Stimulated activated CD4-positive, alpha-beta T cell treated with anti-CD3 and anti-CD28 coated beads, Interleukin-4, amount 100 ng/mL, for 48 hours (primary cell): ENCODE measurements around the gene RBBP7.
"Not testable (repeated sequence)": the region's sequence is repeated elsewhere in the genome, so short reads cannot be mapped to it uniquely, and the experiment has no call there.

Source experiments
- DNase-seq, 2 donors: peaks; one replicate each; pipeline ENCODE4 v3.0.0-alpha.2; 2020; ENCODE audit warnings: low read depth in 2 of 2

The RBBP7 gene

GRCh38 chrX:16862829-16863228 lies 7.3 kb downstream of the RBBP7 start:
- DNase-seq: no peak

GRCh38 chrX:16856744-16857143 lies 13.4 kb downstream of the RBBP7 start:
- DNase-seq: no peak

- DNase-seq: not testable (repeated sequence)
Observed at GRCh38 chrX:16856076-16856404, 14.1 kb downstream of the RBBP7 start.

- no peak for DNase-seq
Observed at GRCh38 chrX:16855363-16856075, 14.6 kb downstream of the RBBP7 start.

GRCh38 chrX:16853537-16853936 lies 16.6 kb downstream of the RBBP7 start:
- no peak for DNase-seq

GRCh38 chrX:16852617-16853179 lies 17.5 kb downstream of the RBBP7 start:
- DNase-seq: no peak

- DNase-seq: no peak
Observed at GRCh38 chrX:16851827-16852226, 18.3 kb downstream of the RBBP7 start.

GRCh38 chrX:16851421-16851820 lies 18.7 kb downstream of the RBBP7 start:
- no peak for DNase-seq

- no peak for DNase-seq
Observed at GRCh38 chrX:16848541-16848940, 21.6 kb downstream of the RBBP7 start.

GRCh38 chrX:16845686-16846085 lies 24.5 kb downstream of the RBBP7 start:
- no peak for DNase-seq

- no peak for DNase-seq
Observed at GRCh38 chrX:16843208-16843909, 26.8 kb downstream of the RBBP7 start.

GRCh38 chrX:16842684-16843083 lies 27.5 kb downstream of the RBBP7 start:
- DNase-seq: no peak

GRCh38 chrX:16839852-16840460 lies 30.2 kb downstream of the RBBP7 start:
- DNase-seq: no peak

- DNase-seq: no peak
Observed at GRCh38 chrX:16839219-16839851, 30.8 kb downstream of the RBBP7 start.

GRCh38 chrX:16838202-16839066 lies 31.7 kb downstream of the RBBP7 start:
- no peak for DNase-seq

GRCh38 chrX:16836371-16836770 lies 33.8 kb downstream of the RBBP7 start:
- no peak for DNase-seq

- DNase-seq: no peak
Observed at GRCh38 chrX:16834806-16835205, 35.4 kb downstream of the RBBP7 start.

GRCh38 chrX:16832301-16832700 lies 37.9 kb downstream of the RBBP7 start:
- no peak for DNase-seq

- no peak for DNase-seq
Observed at GRCh38 chrX:16828124-16828908, 41.8 kb downstream of the RBBP7 start.

- DNase-seq: no peak
Observed at GRCh38 chrX:16827225-16827624, 42.9 kb downstream of the RBBP7 start.

GRCh38 chrX:16826207-16826606 lies 44.0 kb downstream of the RBBP7 start:
- DNase-seq: no peak
